DMS153 treated with DMSO at 0.1 percent for 48 hours (cell line): ENCODE data around the gene TACR1.

ENCODE experiments used
- DNase-seq: peaks from one replicate; lab custom pipeline; 2025; ENCODE audit not compliant: unreplicated experiment; lab: John Stamatoyannopoulos, UW

Gene TACR1

DNA sequence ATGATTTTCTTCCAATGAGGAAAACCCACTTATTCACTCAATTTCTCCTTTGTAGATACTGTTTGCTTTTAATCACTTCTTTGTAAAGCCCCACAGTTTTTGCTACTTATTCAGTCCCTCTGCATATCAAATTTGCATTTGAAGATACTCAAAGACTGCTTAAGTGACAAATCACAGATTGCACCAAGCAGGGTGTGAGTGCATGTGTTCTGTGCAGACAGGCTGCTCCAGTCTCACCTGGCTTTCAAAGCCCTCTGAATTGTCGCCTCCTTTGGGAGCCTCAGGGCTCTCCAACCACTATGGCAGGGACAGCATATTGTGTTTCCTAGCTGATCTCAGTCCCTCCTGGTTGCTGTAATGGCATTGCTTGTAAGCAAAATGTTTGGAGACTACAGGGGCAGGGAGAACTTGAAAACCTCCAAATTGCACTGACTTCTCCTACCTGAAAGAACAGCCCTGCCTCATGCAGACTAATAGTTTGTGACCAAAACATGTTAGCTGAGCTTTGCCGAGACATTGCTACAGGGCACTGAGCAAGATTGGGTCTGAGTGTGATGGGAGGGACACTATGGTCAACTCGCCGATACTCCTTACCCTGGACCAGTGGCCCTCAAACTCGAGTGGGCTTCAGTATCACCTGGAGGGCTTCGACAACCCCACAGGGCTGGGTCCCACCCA lies 144.0 kb downstream of the TACR1 start:
- no peak for DNase-seq

DNA sequence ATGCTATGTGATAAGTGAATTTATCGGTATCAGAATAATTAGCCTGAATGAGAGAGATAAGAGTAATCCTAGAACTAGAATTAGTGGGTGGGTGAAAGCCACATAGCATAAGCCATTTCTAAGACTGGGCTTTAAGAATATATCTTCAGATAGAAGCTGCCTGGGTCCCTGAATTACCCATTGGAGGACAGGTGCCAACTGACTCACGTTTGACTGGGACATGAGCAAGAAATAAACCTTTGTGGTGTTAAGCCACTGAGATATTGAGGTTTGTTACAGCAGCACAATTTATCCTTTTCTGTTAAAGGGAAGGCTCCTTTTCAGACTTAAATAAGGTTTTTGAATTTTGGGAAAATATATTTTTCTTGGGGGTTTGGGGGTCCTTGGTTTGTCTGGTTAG lies 145.0 kb downstream of the TACR1 start:
- DNase-seq: no peak

- DNase-seq: peak; percentile 89
These were observed 145.7 kb downstream of the TACR1 start for GRCh38 chr2:75053484-75054112.

DNA sequence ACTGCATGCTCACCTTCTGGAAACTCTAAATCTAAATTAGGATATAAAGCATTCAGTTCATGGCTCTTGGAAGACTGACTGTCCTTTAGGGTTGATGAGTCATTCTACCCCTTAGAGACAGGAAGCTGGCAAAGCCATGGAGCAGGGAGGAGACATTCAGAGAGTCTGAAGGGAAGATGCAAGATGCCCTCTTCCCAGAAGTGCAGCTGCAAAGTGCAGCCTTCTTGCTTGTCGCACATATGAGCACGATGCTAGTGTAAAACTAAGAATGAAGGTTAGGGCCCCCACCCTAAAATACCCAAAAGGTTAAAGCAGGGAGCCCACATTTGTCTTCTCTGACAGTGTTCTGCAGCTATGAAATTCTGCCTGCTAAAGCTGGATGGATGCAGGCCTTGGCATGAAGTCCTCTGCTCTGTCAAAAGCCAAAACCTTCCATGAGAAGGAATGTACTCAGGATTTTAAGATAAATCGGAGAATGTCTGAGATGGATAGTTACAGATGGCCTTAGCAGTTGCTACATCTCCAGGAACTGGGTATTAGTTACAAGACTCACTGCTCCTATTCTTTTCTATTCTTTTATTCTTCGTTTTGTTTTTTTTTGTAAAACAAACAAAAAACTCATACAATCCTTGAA lies 151.2 kb downstream of the TACR1 start:
- DNase-seq: no peak

DNA sequence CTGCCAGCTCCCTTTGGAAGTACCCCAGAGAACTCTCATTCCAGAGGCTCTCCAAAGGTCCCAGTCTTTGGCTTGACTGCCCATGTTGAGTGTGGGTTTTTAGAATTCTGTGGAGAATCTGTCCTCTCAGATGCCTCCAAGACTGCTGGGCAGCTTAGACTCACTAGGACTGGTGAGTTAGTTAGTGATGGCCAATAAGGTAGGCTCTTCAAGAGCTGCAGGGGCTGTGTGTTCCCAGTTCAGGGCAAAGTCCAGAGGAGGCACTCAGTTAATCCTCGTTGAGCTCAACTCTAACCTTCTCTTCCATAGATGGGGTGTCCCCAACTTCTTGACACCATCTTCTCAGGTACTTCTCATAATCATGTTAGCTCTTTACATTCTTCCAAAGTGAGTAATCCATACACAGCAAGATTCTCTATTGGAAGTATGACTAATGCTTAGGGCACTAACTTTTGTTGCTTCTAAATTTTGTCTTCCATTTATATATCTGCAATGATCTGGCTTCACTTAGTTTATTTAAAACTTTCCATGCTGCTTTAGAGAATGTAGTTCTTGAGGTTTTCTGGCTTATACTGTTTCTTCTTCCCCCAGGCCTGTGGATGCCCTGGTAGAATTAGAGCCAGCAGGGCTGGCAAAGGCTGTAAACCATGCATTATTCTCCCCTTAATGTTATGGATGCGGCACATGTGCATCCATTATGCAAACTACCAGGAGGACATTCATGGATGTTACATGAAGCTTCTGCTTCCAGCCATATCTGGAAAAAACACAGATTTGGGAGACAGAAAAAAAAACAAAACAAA lies 151.9 kb downstream of the TACR1 start:
- DNase-seq: no peak

DNA sequence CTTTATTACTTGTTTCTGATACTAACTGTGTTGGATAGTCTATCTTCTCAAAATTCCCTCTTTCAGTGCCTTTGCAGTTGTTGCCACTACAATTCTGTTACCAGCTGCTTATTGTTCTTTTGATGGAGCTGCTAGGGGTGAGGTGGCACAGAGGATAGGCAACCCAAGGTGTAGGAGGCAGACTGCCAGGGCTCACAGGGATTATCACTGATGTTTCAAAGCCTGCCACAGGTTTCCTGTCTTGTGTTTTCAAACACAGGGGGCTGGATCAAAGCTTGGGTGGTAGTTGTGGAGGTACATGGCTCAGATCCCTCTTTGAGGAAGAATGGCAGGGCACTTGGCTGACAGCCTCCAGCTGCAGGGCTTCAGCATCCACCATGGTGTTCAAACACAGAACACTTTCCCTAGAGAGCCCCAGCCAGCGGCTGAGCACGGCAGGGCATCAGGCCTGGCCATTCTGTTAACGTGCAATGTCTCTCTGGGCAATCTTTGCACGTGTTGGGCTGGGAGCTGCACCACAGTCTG lies 153.7 kb downstream of the TACR1 start:
- no peak for DNase-seq

DNA sequence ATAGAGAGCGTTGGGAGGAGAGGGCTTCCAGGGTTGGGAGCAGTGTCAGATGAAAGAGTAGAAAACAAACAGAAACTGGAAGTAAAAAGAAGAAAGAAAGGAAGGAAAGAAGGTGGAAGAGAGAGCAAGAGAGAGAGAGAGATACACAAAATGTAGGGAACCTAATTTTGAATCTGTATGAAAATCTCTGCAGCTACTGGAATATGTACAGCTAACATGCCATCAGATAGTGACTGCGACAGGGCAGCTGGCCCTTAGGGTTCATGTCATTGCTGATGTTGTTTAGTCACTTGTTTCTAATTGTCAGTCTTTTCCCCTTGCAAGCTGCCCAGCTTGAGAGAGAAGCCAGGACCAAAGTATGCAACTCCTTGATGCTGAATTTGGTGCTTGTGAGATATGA lies 155.0 kb downstream of the TACR1 start:
- no peak for DNase-seq

- DNase-seq: no peak
These were observed 156.5 kb downstream of the TACR1 start for GRCh38 chr2:75042823-75043222.

DNA sequence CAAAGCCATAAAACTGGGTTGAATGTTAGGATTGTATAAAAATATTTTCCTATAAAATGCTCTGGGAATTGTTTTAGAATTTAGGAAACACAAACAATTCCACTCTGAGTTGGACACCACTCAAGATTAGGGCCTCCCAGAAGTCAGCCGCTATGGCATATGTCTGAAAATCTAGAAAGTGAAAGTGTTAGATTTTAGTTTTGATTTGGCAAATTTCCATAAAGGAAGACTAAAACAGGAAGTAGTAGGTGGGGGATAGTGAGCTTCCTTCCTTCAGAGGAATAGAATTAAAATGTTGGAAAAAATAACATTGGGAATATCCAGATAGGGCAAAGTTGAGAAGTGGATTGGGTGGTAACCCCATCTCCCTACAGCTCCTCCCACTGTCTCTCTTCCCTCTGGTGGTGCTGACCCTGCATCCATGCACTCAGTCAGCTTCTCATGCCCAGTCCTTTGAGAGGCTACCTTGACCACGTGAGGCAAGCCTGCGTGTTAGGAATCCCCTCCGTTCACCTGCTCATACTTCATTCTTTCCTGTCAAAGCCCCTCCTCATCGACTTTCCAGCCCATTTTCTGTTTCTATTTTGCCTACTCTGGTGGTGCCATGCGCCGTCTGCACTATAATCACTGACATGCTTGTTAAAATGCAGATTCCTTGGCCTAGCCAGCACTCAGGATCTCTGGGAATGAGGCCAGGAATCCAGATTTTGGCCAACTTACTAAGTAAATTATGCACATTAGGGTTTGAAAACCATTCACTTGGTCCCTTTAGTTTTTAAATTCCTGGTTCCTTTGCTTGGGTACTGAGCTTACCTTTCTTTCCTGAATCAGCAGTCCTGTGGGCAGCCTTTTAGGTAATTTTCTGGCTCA lies 157.4 kb downstream of the TACR1 start:
- DNase-seq: no peak

GRCh38 chr2:75041226-75041625 lies 158.1 kb downstream of the TACR1 start:
- DNase-seq: no peak

DNA sequence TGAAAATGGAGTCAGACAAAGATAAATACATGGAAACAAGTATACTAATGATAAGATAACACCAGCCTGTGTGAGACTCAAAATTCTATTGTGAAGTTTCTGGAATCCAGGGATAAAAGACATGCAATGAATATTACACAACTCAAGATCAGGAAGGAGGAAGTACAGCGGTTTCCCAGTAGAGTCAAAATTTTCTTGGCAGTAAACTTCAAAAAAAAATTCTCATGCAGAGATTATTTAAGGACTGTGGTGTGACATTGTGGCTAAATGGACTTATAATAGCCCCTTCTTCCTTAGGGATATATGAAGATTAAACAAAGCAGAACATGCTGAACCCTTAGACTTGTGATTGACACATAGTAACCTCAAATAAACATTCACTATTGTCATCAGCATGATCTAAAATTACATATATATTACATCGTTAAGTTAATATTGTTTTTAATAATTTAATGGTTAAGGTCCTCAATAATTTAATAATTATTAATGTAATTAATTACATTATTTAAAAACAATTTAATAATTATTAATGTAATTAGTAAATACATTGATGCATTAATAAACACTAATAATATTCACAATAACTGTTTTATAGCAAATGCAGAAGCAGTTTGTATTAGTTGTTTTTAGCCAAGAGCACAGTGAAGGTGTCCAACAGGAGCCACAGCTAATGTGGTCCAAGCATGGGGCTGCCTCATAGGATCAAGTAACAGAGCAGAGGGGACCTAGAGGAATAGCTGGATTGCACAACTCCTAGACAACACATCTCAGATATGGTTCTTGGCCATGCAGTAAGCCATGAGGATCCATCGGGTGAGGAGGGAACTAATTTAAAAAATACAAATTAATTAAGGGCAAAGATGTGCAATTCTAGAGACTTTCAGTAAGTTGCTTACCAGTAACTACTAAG lies 163.6 kb downstream of the TACR1 start:
- no peak for DNase-seq

GRCh38 chr2:75033516-75033915 lies 165.8 kb downstream of the TACR1 start:
- no peak for DNase-seq

DNA sequence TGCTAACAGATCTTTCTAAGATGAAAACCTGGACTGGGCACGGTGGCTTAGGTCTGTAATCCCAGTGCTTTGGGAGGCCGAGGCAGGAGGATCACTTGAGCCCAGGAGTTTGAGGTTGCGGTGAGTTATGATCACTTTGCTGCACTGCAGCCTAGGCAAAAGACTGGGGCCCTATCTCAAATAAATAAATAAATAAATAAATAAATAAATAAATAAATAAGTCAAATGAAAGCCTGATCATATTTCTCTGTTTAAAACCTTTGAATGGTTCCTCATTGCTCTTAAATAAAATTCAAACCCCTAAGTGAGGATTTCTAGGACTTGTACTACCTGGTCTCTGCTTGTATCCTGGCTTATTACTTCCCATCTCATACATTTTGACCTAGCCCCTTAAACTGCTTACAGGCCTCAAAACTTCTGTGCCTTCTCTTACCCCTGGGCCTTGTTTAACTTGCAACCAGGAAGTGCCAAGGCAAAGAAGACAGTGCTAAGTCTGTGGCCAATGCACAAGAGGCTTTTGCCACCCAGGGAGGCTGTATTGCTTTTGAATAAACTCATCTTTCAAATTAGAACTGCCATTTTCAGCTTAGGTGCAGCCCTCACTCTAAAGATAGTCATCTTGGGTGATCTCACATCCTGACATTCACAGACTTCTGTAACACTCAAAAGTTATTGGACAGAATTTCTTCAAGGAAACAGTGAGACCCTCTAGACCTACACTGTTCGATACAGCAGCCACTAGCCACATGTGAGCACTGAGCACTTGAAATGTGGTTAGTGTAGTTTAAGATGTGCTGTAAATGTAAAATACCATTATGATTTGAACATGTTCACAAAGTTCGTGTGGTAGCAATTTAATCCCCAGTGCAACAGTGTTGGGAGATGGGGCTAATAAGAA lies 167.2 kb downstream of the TACR1 start:
- DNase-seq: no peak

DNA sequence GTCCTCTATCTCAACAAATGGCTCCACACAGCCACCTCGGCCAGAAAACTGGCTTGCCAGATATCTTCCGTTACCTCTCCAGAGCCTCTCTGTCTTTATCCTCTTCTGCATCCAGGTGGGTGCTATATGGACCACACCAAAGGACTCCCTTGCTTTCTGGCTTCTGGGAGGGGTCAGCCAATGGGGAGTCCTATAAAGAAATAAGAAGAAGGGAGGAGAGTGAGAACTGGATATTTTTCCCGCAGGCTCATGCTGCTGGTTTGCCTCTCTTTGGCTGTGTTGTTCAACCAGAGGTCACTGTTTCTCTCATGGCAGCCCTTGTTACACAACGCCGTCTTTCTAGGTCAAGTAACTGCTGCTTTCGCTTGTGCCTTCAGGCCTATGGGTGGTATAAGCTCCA lies 168.1 kb downstream of the TACR1 start:
- no peak for DNase-seq

DNA sequence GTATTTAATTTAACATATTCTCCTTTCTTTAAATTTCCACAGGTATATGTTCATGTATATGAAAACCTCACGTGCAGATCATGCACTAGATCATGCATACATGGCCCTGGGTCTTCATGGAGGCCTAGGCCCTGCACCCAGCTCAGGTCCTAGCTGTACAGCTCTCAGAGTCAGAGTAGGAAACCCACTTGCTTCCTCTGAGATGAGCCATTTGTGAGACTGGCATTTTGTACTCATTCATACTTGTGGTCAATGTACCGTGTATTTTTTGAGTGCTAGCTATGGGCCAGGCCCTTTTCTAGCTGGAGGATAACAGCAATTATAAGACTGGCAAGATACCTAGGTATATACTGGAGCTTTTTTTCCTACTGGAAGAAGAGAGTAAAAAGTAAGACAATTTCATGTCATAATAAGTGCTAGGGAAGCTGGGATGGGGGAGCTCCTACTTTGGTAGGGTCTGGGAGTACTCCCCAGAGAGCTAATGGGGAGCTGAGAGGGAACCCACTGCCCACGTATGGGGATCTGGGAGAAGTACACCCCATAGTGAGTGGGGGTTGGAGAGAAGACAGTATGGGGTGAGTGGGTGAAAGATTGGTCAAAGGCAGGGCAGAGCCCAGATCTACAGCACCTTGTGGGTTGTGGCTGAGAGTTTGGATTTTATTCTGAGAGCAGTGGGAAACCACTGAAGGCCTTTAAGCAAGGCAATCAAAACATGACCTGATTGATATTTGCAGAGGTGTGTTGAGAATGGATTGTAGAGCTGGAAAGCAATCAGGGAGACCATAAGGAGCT lies 168.9 kb downstream of the TACR1 start:
- DNase-seq: no peak

DNA sequence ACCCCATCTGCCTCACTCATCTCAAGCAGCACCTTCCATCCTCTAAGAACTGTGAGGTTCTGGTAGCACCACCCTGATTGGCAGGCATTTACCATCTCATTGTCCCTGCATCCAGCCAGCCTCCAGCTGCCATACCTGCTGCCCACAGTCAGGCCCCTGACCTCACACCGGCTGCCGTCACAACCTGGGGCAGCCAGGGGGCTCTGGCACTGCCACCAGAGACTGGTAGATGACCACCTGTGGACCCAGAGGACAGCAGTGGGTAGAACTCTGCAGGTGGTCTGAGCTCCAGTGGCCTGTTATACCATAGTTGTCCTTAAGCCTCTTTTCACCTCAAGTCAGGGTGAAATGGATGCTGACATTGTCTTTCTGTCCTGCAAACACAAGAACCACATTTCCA lies 171.4 kb downstream of the TACR1 start:
- no peak for DNase-seq

GRCh38 chr2:75025633-75026380 lies 173.5 kb downstream of the TACR1 start:
- DNase-seq: no peak
